K562 (cell line): ENCODE measurements around the gene ZNF845. TPM values are rescaled to one million over a fixed set of nuclear protein-coding genes. Genes with fewer than 3 reads are reported as not detected.

Source experiments
- ATAC-seq: fragments of 200-7000 bp; cut with Tn5 transposase; 3 replicates; pipeline ENCODE4 v1.9.1; 2020; ENCODE audit warnings: moderate library complexity
- BruUV-seq: library from RNA; stranded (reverse); fragments of 400-500 nt; replicated peaks from 2 replicates; lab custom pipeline; 2021; lab: Mats Ljungman, UMichigan
- CTCF ChIA-PET: fragments of 300-600 bp; formaldehyde crosslinking; extraction: SDS; loops from one replicate; lab custom pipeline; 2021; ENCODE audit warnings: low intra/inter-chr PET ratio; lab: Yijun Ruan, JAX
- POLR2A ChIA-PET: fragments of 300-600, 350-650 bp; sonication (Branson Sonifier 250); formaldehyde crosslinking; extraction: SDS; loops from one replicate; lab custom pipeline; 2021; ENCODE audit warnings: antibody characterized with exemption, inconsistent platforms; lab: Yijun Ruan, JAX
- DNase-seq, 4 experiments: peaks; one replicate each; pipeline versions ENCODE4 v3.0.0 to v3.0.0-alpha.2; 2011 to 2018; ENCODE audit warnings: low spot score in 3 of 4, mixed read lengths in 3 of 4; ENCODE audit errors: extremely low read depth in 1 of 4
- FAIRE-seq: peaks from 2 replicates; lab custom pipeline; 2011; peaks lifted over from hg19 to GRCh38; lab: Jason Lieb, UNC
- H2AFZ ChIP-seq: 2 replicates; pipeline ENCODE4 v1.6.0; 2011; ENCODE audit warnings: low read depth, low read length, control low read depth, inconsistent platforms
- H3K27ac ChIP-seq: fragments of 200-600 bp; 3 replicates; pipeline ENCODE4 v1.8.0; 2011; ENCODE audit warnings: low read depth, mild to moderate bottlenecking, control low read depth, inconsistent platforms, low read length, moderate library complexity, mixed read lengths; ENCODE audit errors: extremely low read depth
- H3K27me3 ChIP-seq, 2 experiments: fragments of 300-600 bp in 1 of 2; 2 replicates in 1 of 2; 3 replicates in 1 of 2; pipeline versions ENCODE4 v1.6.0 to v1.8.0; 2011; ENCODE audit warnings: inconsistent platforms in 2 of 2, low read length in 2 of 2, mild to moderate bottlenecking in 1 of 2, mixed read lengths in 1 of 2, moderate library complexity in 1 of 2; ENCODE audit not compliant: control insufficient read depth in 2 of 2, insufficient read depth in 2 of 2
- H3K36me3 ChIP-seq: fragments of 300-600 bp; 3 replicates; pipeline ENCODE4 v1.8.0; 2011; ENCODE audit warnings: mild to moderate bottlenecking, low read length, inconsistent platforms; ENCODE audit not compliant: control insufficient read depth, insufficient read depth
- H3K4me1 ChIP-seq, 2 experiments: fragments of 200-600 bp in 1 of 2; replicated peaks in 1 of 2; 2 replicates in 1 of 2; 3 replicates in 1 of 2; pipeline versions ENCODE4 v1.5.1 to v1.8.0; 2011; ENCODE audit warnings: inconsistent platforms in 2 of 2, low read length in 2 of 2, mild to moderate bottlenecking in 1 of 2, mixed read lengths in 1 of 2, moderate library complexity in 1 of 2; ENCODE audit not compliant: control insufficient read depth in 2 of 2, insufficient read depth in 2 of 2
- H3K4me2 ChIP-seq: 2 replicates; pipeline ENCODE4 v1.6.1; 2011; ENCODE audit warnings: low read length, control low read depth, inconsistent platforms, mixed read lengths; ENCODE audit not compliant: insufficient read depth
- H3K4me3 ChIP-seq: fragments of 200-600 bp; sonication (generic), shearing (Covaris generic); 2 replicates; pipeline ENCODE4 v1.5.1; 2016; ENCODE audit warnings: control low read depth, inconsistent platforms
- H3K79me2 ChIP-seq: fragments of 200-600 bp; 3 replicates; pipeline ENCODE4 v1.8.0; 2011; ENCODE audit warnings: low read length, inconsistent platforms; ENCODE audit not compliant: control insufficient read depth, insufficient read depth
- H3K9ac ChIP-seq, 2 experiments: 2 replicates each; pipeline versions ENCODE4 v1.6.0 to v1.6.1; 2011; ENCODE audit warnings: low read depth in 2 of 2, low read length in 2 of 2, control low read depth in 1 of 2, inconsistent platforms in 1 of 2, mild to moderate bottlenecking in 1 of 2, mixed read lengths in 1 of 2; ENCODE audit not compliant: insufficient read depth in 1 of 2
- H3K9me1 ChIP-seq: one replicate; pipeline ENCODE4 v1.6.0; 2011; ENCODE audit warnings: inconsistent platforms, mild to moderate bottlenecking, low read length, moderate library complexity; ENCODE audit not compliant: control insufficient read depth, insufficient read depth
- H3K9me3 ChIP-seq: replicated peaks from 2 replicates; pipeline ENCODE4 v1.5.1; 2011; ENCODE audit warnings: low read depth, low read length, inconsistent platforms; ENCODE audit not compliant: control insufficient read depth, insufficient read depth
- H4K20me1 ChIP-seq: replicated peaks from 2 replicates; pipeline ENCODE4 v1.6.1; 2011; ENCODE audit warnings: low read length, inconsistent platforms, mixed read lengths; ENCODE audit not compliant: control insufficient read depth, insufficient read depth
- ARID3B ChIP-seq: fragments of 250-450 bp; sonication (Bioruptor Pico); IDR thresholded peaks from 2 replicates; pipeline ENCODE4 v1.4.0; 2020; ENCODE audit warnings: borderline replicate concordance
- CHCHD3 ChIP-seq: fragments of 250-450 bp; sonication (Bioruptor Pico); IDR thresholded peaks from 2 replicates; pipeline ENCODE4 v2.1.2; 2022; ENCODE audit warnings: mild to moderate bottlenecking
- E2F4 ChIP-seq: sonication (generic); formaldehyde crosslinking; IDR thresholded peaks from 2 replicates; pipeline ENCODE4 v1.8.0; 2022; ENCODE audit warnings: mild to moderate bottlenecking, low read depth, missing genetic modification reagents
- ELF2 ChIP-seq: fragments of 250-450 bp; sonication (Bioruptor Pico); IDR thresholded peaks from 2 replicates; pipeline ENCODE4 v1.5.0; 2021; ENCODE audit warnings: mild to moderate bottlenecking
- FOXJ3 ChIP-seq: sonication (generic); formaldehyde crosslinking; IDR thresholded peaks from 2 replicates; pipeline ENCODE4 v1.4.0; 2020; ENCODE audit warnings: mild to moderate bottlenecking, missing genetic modification reagents
- HDAC6 ChIP-seq: IDR thresholded peaks from 2 replicates; pipeline ENCODE4 v1.6.1; 2012; ENCODE audit warnings: low read depth, mild to moderate bottlenecking, control low read depth, inconsistent platforms, low read length, moderate library complexity
- HLTF ChIP-seq: fragments of 450-650 bp; IDR thresholded peaks from 2 replicates; pipeline ENCODE4 v1.6.1; 2016
- HNRNPK ChIP-seq: fragments of 200-400 bp; formaldehyde crosslinking; IDR thresholded peaks from one replicate; pipeline ENCODE4 v1.6.1; 2018; ENCODE audit warnings: mild to moderate bottlenecking, low read depth, low read length; ENCODE audit not compliant: poor library complexity, severe bottlenecking
- NCOA2 ChIP-seq, 2 experiments: fragments of 450-650 bp; IDR thresholded peaks; 2 replicates each; pipeline ENCODE4 v1.6.1; 2018; ENCODE audit warnings: mild to moderate bottlenecking in 2 of 2, moderate library complexity in 1 of 2; ENCODE audit not compliant: partially characterized antibody in 2 of 2
- NCOA6 ChIP-seq: fragments of 450-650 bp; IDR thresholded peaks from 2 replicates; pipeline ENCODE4 v1.6.1; 2017; ENCODE audit warnings: mild to moderate bottlenecking
- NFE2L1 ChIP-seq: fragments of 450-650 bp; IDR thresholded peaks from 2 replicates; pipeline ENCODE4 v1.6.1; 2016; ENCODE audit warnings: missing genetic modification characterization, low read depth, mild to moderate bottlenecking, missing compliant biosample characterization, moderate library complexity, borderline replicate concordance
- RBM17 ChIP-seq: fragments of 200-400 bp; formaldehyde crosslinking; IDR thresholded peaks from 2 replicates; pipeline ENCODE4 v1.6.1; 2017; ENCODE audit warnings: low read depth, mild to moderate bottlenecking, low read length, borderline replicate concordance
- ZNF644 ChIP-seq: fragments of 200-800 bp; sonication (Bioruptor generic); IDR thresholded peaks from 2 replicates; pipeline ENCODE4 v1.6.1; 2016; ENCODE audit warnings: low read depth, missing genetic modification characterization, missing compliant biosample characterization
- WGBS: fragments of 100-300 bp; shearing (Covaris generic); methylation state at CpG from one replicate; pipeline ENCODE4 v1.1.6; 2016; ENCODE audit warnings: low coverage, mixed read lengths; ENCODE audit not compliant: insufficient coverage; ENCODE audit errors: missing lambda C conversion rate; 5-methylcytosine and 5-hydroxymethylcytosine counted together
- in situ Hi-C: fragments of 300-500 bp; cut with MboI; formaldehyde crosslinking; loops from 4 replicates; pipeline ENCODE4 v1.15.0; 2018; ENCODE audit warnings: inconsistent platforms, mixed read lengths
- intact Hi-C: fragments of 100-400 bp; cut with micrococcal nuclease; formaldehyde crosslinking; loops from 2 replicates; pipeline ENCODE4 v1.14.2; 2022
- polyA plus RNA-seq, 8 experiments: library from polyadenylated mRNA; depleted of rRNA in 4 of 8; stranded (reverse) in 5 of 8; unstranded in 3 of 8; fragments of >200 nt; fragmentation: Nextera tagmentation in 2 of 8; fragmentation: Illumina TruSeq in 1 of 8; extraction: Ambion mirVana in 2 of 8; extraction: Trizol in 1 of 8; gene quantifications; 2 replicates each; pipeline versions ENCODE4 v1.2.1 to v1.2.3, GENCODE V29; 2011 to 2014; ENCODE audit warnings: inconsistent platforms in 1 of 8, missing spikeins in 1 of 8
- total RNA-seq, 7 experiments: library from RNA; depleted of rRNA in 6 of 7; stranded (reverse); fragments of >200 nt in 6 of 7; fragmentation: Illumina TruSeq in 2 of 7; extraction: Trizol in 2 of 7; gene quantifications; 2 replicates each; pipeline versions ENCODE4 v1.2.1 to v1.2.3, GENCODE V29; 2011 to 2021; ENCODE audit warnings: low replicate concordance in 1 of 7
- TF ChIP-seq, protein P1 (sequence below): fragments of 450-650 bp; formaldehyde crosslinking; conservative IDR thresholded peaks from 2 replicates; pipeline ENCODE4 v1.4.0; 2022; ENCODE audit warnings: mild to moderate bottlenecking, missing genetic modification characterization

ZNF845 gene
- total and polyA plus RNA-seq, 9 of the 15 experiments (the other 6 are each of a cell fraction or from before 2014, with no cell fraction given), result 1.9 to 13.2 (median 6.4) TPM

DNA sequence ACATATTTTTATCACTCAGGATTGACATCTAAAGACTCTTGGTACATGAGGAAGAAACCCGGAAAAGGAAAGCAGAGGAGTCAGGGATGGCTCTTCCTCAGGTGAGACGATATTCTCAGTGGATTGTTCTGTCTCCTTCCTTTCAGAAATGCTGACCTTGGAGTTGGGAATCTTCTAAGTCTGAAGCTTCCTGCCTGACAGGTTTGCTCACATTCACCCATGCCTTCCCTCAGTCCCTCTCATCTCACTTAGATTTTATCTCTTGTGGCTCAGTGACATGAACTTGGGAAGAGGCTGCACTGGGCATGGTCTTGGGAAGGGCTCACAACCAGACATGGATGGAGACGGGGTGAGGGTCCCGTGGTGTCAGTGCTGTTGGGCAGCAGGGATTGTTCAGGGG, 38.6 kb downstream of the ZNF845 start:
- ATAC-seq (no peak), DNase-seq (no peak), FAIRE-seq (no peak)
- Histone ChIP-seq H3K9me1 (no peaks in the 10 kb centered on the region), H3K9me3 (no peaks in the 10 kb centered on the region), H3K27me3 (no peaks in the 10 kb centered on the region), H3K4me1 (no peaks in the 10 kb centered on the region; a peak in 1 of 5 replicates), H3K27ac (no peak overlapping the region), H3K79me2 (no peaks in the 10 kb centered on the region), H3K36me3 (0 out of 3 replicates have a peak, but pooled peaks cover 2% of the 10 kb centered on the region), H2AFZ (no peak overlapping the region), H3K4me3 (no peak overlapping the region), H4K20me1 (no peaks in the 10 kb centered on the region), H3K4me2 (no peak overlapping the region), H3K9ac (no peak overlapping the region)
- intact Hi-C loops (no loop called here), in situ Hi-C loops (no loop called here)
- ChIA-PET POLR2A (no interaction called here), CTCF (no interaction called here)
- BruUV-seq, result no TSS peak
- WGBS, result 20% methylated on average over 4 of the region's 4 CpGs
- TF ChIP-seq NFE2L1 (no peak), FOXJ3 (no peak), ELF2 (no peak), HNRNPK (no peak), HLTF (no peak), ARID3B (CRISPR knock-in tag) (no peak), ZNF644 (tag) (no peak), HDAC6 (no peak), NCOA2 (IDR thresholded peaks at IDR 0.05; ENCODE audit: partially characterized antibody in 2 of 2) (no peak), CHCHD3 (no peak), E2F4 (no peak), RBM17 (no peak), NCOA6 (no peak)
- TF ChIP-seq, protein P1, sequence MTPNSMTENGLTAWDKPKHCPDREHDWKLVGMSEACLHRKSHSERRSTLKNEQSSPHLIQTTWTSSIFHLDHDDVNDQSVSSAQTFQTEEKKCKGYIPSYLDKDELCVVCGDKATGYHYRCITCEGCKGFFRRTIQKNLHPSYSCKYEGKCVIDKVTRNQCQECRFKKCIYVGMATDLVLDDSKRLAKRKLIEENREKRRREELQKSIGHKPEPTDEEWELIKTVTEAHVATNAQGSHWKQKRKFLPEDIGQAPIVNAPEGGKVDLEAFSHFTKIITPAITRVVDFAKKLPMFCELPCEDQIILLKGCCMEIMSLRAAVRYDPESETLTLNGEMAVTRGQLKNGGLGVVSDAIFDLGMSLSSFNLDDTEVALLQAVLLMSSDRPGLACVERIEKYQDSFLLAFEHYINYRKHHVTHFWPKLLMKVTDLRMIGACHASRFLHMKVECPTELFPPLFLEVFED, result no peak
